ENCODE measurements around the gene NFE2L1. TPM values are rescaled to one million over a fixed set of nuclear protein-coding genes. Genes with fewer than 3 reads are reported as not detected.

The NFE2L1 gene
- total RNA-seq, 1 experiment from 2014 or later, result 161 TPM

- no peaks in the 10 kb centered on the region for H3K79me2 ChIP-seq (ENCODE audit: insufficient read depth, low read length)
- no peak overlapping the region for H4K5ac ChIP-seq (ENCODE audit: insufficient read length, low read depth, low read length)
- no peak overlapping the region for H2BK20ac ChIP-seq (ENCODE audit: low read depth, low read length, poor library complexity, severe bottlenecking)
- H2BK5ac ChIP-seq (ENCODE audit: insufficient read length, low read length), result no peak overlapping the region
- peak overlapping the region in 2 of 3 experiments; percentile 15 to 54; a peak in 3 of 7 replicates for H3K27ac Mint-ChIP-seq
- H4K20me1 ChIP-seq (ENCODE audit: control insufficient read depth, insufficient read depth, insufficient read length), result no peaks in the 10 kb centered on the region
- H3K79me1 ChIP-seq (ENCODE audit: insufficient read depth, low read depth, low read length, poor library complexity, severe bottlenecking), result no peaks in the 10 kb centered on the region
- H2BK120ac ChIP-seq (ENCODE audit: low read depth, low read length, poor library complexity, severe bottlenecking), result no peak overlapping the region
- no peak overlapping the region for H3K18ac ChIP-seq (ENCODE audit: insufficient read length, low read depth, low read length)
- no peaks in the 10 kb centered on the region for H3K9me3 ChIP-seq (ENCODE audit: control insufficient read depth, low read depth, low read length)
- no peak overlapping the region for H3K23ac ChIP-seq (ENCODE audit: insufficient read length, low read depth, low read length)
- no peaks in the 10 kb centered on the region for H3K27me3 ChIP-seq (ENCODE audit: insufficient read depth, low read length)
- H3K4me3 Mint-ChIP-seq, result no peak overlapping the region
- H3K4me1 ChIP-seq (ENCODE audit: insufficient read depth, low read length), result peaks cover 17% of the 10 kb centered on the region; the same call in 1 of the 2 replicates
- no peak overlapping the region for H3K9ac ChIP-seq (ENCODE audit: extremely low read depth, insufficient read length, low read length)
- no peaks in the 10 kb centered on the region; the same call in 1 of the 2 replicates for H3K27me3 Mint-ChIP-seq (ENCODE audit: low read depth)
- H3K56ac ChIP-seq (ENCODE audit: insufficient read length, low read depth, low read length), result no peak overlapping the region
- no peak overlapping the region for H3K4me2 ChIP-seq (ENCODE audit: insufficient read depth, insufficient read length, low read length)
- no peak overlapping the region for H3K4ac ChIP-seq (ENCODE audit: low read depth, low read length)
- WGBS (ENCODE audit: extremely low coverage, insufficient read length, low lambda C conversion rate), result no CpG with 5 or more reads among the region's 4 CpGs
- H2BK12ac ChIP-seq (ENCODE audit: insufficient read length, low read depth, low read length), result no peak overlapping the region
- peaks cover 55 to 58% of the 10 kb centered on the region in 2 experiments for H3K4me1 Mint-ChIP-seq
- no peak overlapping the region for H4K91ac ChIP-seq (ENCODE audit: insufficient read length, low read depth, low read length)
- H3K27ac ChIP-seq (ENCODE audit: insufficient read length, low read depth, low read length), result no peak overlapping the region
- H2AK5ac ChIP-seq (ENCODE audit: insufficient read length, low read length), result no peak overlapping the region
- no peaks in the 10 kb centered on the region for H3K36me3 Mint-ChIP-seq (ENCODE audit: insufficient read depth in 1 of 3, low read depth in 3 of 3)
- no peak overlapping the region for H2BK15ac ChIP-seq (ENCODE audit: low read depth, low read length)
- no peak overlapping the region for H2AFZ ChIP-seq (ENCODE audit: low read length)
- no peak; the same call in 2 of the 3 replicates for TF ChIP-seq CTCF (conservative IDR thresholded peaks at IDR 0.05)
- no peak overlapping the region for H3T11ph ChIP-seq (ENCODE audit: low read length)
- H4K8ac ChIP-seq (replicated peaks; ENCODE audit: insufficient read length, low read depth, low read length), result no peak overlapping the region
- no peak overlapping the region for H3K14ac ChIP-seq (ENCODE audit: insufficient read depth, low read length)
- no peaks in the 10 kb centered on the region for H3K23me2 ChIP-seq (ENCODE audit: insufficient read length, low read depth, low read length, poor library complexity, severe bottlenecking)
- no peak for DNase-seq
- H3K9me3 Mint-ChIP-seq, result no peaks in the 10 kb centered on the region; a peak in 1 of 5 replicates
These were observed 48.6 kb upstream of the NFE2L1 start for GRCh38 chr17:47999582-47999981.

Data from H9 (cell line).